Stimulated activated CD8-positive, alpha-beta memory T cell treated with anti-CD3 and anti-CD28 coated beads, Interleukin-2, amount 100 ng/mL, for 48 hours (primary cell): ENCODE results near the gene SRP54.
"Not testable (repeated sequence)": the region's sequence is repeated elsewhere in the genome, so short reads cannot be mapped to it uniquely, and the experiment has no call there.

ENCODE experiments used
- DNase-seq, 2 donors: peaks; one replicate each; pipeline ENCODE4 v3.0.0-alpha.2; 2020; ENCODE audit warnings: low read depth in 2 of 2

SRP54 gene

GRCh38 chr14:34983148-34983760 is 462 bp downstream of the SRP54 start:
- DNase-seq: peak in 1 of 2 donors; percentile 28

DNA sequence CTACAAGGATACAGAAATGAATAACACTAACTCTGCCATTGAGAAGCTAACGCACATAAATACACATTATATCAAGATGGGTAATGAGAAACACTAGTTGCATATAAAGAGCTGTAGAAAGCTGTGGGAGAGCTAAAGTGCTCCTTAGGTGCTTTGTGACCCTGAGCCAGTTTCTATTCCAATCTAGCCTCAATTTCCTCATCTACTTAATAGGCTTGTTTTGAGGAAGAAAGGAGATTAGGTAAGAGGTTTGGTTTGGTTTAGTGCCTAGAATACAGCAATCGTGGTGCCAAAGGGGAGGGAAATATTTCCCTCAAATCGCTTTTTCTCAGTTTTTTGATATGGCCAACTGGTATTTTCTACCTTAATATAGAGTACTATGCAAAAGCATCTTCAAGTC is 994 bp downstream of the SRP54 start:
- DNase-seq: no peak

- no peak for DNase-seq
These were observed 2.9 kb downstream of the SRP54 start for GRCh38 chr14:34985740-34986139.

DNA sequence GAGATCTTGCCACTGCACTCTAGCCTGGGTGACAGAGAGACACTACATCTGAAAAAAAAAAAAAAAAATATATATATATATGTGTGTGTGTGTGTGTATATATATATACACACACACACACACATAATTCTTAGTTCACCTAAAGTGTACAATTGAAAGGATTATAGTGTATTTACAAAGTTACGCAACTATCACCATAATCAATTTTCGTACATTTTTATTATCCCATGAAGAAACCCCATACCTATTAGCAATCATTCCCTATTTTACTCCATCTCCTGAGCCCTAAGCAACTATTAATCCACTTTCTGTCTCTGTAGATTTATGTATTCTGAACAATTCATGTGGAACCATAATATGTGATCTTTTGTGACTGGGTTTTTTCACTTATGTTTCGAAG is 4.4 kb downstream of the SRP54 start:
- DNase-seq: no peak

- no peak for DNase-seq
These were observed 7.0 kb downstream of the SRP54 start for GRCh38 chr14:34989762-34990161.

DNA sequence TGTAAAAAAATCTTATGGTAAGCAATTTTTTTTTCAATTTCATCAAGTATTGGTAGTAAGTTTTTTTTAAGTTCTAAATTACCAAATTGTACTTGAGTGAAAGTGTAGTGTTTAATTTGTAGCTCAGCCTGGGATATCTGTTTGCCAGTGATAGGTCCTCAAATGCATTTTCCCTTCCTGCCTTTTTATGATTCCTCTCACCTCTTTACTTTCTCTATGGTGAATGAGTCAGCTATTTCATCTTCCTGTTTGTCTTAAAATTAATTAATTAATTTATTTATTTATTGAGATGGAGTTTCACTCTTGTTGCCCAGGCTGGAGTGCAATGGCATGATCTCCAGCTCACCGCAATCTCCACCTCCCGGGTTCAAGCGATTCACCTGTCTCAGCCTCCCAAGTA is 10.6 kb downstream of the SRP54 start:
- no peak for DNase-seq

GRCh38 chr14:34994668-34995067 is 11.9 kb downstream of the SRP54 start:
- DNase-seq: no peak

DNA sequence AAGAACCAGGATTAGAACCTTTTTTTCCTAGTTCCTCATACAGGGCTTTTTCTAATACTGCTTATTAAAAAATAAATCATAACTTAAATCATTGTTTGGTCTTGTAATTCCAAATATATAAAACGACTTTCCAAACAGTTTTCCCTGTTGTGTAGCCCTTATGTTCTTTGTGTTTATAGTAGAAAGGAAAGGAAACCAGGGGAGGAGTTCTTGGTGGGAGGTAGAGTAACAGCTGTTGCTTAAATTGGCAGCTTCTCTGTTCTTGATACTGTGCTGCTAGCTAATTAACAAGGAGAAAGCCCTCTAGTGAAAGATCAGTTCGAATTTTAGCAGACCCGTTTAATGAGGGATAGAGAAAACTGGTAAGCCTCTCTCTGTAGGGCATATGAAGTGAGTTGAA is 15.0 kb downstream of the SRP54 start:
- DNase-seq: no peak

- DNase-seq: no peak
These were observed 16.7 kb downstream of the SRP54 start for GRCh38 chr14:34999500-34999899.

GRCh38 chr14:35001621-35002020 is 18.8 kb downstream of the SRP54 start:
- DNase-seq: no peak

DNA sequence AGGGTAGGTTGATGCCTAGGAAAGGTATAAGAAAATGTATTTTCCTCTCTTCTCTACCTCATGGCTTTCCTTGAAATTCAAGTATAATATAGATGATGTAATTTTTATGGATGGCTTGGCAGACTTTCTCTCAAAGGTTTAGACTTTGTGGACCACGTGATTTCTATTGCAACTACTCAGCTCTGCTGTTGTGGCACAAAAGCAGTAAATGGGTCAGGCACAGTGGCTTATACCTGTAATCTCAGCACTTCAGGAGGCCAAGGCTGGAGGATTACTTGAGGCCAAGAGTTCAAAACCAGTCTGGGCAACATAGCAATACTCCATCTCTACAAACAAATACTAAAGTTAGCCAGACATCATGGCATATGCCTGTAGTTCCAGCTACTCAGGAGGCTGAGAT is 22.0 kb downstream of the SRP54 start:
- no peak for DNase-seq

DNA sequence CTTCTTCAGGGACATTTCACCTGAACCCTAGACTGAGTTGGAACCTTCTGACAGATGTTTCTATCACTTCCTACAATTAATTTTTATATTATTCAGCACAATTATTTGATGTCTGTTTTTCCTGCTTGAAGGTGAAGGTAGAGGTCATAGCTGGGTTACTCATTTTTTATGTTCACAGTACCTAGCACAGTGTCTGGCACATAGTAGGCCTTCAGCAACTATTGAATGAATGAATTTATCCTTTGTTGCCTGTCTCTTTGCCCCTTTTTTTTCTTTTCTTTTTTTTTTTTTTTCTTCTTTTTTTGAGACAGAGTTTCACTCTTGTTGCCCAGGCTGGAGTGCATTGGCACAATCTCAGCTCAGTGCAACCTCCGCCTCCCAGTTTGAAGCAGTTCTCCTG is 33.8 kb downstream of the SRP54 start:
- DNase-seq: no peak

GRCh38 chr14:35020713-35021112 is 37.9 kb downstream of the SRP54 start:
- DNase-seq: no peak

DNA sequence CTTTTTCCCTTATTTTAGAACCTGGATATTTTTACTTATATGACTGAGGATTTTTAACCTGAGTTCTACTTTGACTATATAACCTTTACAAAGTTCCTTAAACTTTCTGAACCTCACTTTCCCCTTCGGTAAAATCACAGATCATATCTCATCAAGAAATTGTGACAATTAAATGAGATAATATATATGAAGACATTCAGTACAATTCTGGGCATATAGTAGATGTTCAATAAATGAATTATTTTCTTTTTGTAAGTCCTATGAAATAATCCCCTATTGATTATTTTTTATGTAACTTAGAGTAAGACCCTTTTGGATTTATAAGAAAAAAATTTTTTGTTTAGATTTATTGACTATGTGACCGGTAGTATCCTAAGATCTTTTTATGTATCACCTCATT is 45.6 kb downstream of the SRP54 start:
- no peak for DNase-seq

DNA sequence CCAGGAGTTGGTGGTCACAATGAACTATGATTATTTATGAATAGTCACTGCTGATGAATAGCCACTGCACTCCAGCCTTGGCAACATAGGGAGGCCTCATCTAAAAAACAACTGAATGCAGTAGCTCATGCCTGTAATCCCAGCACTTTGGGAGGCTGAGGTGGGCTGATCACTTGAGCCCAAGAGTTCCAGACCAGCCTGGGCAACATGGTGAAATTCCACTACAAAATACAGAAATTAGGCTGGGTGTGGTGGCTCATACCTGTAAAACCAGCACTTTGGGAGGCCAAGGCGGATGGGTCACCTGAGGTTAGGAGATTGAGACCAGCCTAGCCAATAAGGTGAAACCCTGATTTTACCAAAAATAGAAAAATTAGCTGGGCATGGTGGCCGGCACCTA is 49.8 kb downstream of the SRP54 start:
- DNase-seq: no peak

- DNase-seq: no peak
These were observed 51.6 kb downstream of the SRP54 start for GRCh38 chr14:35034440-35034833.

DNA sequence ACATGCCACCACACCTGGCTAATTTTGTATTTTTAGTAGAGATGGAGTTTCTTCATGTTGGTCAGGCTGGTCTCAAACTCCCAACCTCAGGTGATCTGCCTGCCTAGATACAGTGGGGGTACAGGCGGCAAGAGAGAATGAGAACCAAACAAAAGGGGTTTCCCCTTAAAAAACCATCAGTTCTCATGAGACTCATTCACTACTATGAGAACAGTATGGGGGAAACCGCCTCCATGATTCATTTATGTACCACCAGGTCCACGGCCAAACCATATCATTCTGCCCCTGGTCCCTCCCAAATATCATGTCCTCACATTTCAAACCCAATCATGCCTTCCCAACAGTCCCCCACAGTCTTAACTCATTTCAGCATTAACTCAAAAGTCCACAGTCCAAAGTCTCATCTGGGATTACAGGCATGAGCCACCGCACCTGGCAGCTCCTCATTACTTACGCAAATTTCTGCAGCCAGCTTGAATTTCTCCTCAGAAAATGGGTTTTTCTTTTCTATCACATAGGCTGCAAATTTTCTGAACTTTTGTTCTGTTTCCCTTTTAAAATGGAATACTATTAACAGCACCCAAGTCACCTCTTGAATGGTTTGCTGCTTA is 52.3 kb downstream of the SRP54 start:
- not testable (repeated sequence) for DNase-seq

GRCh38 chr14:35038312-35038711 is 55.5 kb downstream of the SRP54 start:
- not testable (repeated sequence) for DNase-seq

DNA sequence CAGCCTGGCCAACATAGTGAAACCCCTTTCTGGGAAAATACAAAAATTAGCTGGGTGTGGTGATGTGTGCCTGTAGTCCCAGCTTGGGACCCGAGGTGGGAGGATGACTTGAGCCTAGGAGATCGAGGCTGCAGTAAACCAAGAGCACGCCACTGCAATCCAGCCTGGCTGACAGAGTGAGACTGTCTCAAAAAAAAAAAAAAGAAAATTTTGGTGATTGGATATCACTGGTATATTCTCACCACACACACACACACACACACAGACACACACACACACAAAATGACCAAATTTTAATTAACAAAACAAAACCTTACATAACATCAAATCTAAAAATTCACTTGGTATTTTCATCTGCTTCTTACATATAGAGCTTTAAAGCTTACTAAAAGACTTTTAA is 59.8 kb downstream of the SRP54 start:
- DNase-seq: no peak

DNA sequence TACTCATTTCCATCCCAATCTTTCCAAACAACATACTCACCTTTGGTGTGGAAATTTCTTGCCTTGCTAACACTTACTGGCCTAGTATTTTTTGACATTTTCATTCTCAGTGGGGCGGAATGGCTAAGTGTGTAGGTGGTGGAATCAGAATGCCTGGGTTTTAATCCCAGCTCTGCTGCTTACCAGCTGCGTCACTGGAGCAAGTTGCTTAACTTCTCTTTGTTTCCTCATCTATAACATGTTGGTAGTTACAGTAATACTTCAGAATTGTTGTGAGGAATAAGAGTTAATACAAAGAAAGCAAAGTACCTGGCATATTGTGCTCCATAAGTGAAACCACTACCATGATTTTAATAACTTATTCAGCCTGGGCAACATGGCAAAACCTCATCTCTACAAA is 60.3 kb downstream of the SRP54 start:
- no peak for DNase-seq

GRCh38 chr14:35044939-35045797 is 62.4 kb downstream of the SRP54 start:
- no peak for DNase-seq

DNA sequence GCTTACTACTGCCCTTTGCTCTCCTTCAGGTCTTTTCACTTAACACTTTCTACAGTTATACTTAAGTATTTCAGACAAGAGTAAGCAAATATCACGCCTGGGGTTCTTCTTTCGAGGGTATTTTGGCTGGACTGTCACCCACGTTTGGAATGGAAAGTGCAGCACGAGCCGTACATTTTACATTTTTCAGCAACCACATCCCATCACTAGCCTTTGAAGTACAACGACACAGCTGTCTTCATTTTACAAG is 62.9 kb downstream of the SRP54 start:
- DNase-seq: no peak

- peak; percentile 98 for DNase-seq
These were observed 63.4 kb downstream of the SRP54 start, which contains the start of gene FAM177A1 for GRCh38 chr14:35046048-35046750. TSS of gene FAM177A1 (plus strand) at chr14:35046272. CDS start at chr14:35046464, 192 bp downstream.
